ENCODE measurements around the gene AZIN2.

DNA sequence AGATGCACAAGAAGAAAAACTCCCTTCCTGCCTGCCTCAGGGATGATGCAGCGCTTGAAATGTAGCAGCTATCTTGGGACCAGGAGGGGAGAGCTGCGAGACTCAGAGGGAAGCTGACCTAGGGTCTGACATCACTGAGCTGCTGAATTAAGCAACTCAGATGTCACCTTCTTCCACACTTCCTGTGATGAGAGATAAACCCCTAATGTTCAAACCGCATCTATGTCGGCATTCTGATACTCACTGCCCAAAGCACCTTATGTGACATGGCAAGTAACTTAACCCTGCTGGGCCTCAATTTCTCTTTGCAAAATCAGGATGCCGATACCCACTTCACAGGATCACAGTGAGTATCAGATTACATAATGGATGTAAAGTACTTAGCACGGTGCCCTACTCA, 35.1 kb upstream of the AZIN2 start:
- TF ChIP-seq, protein P1, sequence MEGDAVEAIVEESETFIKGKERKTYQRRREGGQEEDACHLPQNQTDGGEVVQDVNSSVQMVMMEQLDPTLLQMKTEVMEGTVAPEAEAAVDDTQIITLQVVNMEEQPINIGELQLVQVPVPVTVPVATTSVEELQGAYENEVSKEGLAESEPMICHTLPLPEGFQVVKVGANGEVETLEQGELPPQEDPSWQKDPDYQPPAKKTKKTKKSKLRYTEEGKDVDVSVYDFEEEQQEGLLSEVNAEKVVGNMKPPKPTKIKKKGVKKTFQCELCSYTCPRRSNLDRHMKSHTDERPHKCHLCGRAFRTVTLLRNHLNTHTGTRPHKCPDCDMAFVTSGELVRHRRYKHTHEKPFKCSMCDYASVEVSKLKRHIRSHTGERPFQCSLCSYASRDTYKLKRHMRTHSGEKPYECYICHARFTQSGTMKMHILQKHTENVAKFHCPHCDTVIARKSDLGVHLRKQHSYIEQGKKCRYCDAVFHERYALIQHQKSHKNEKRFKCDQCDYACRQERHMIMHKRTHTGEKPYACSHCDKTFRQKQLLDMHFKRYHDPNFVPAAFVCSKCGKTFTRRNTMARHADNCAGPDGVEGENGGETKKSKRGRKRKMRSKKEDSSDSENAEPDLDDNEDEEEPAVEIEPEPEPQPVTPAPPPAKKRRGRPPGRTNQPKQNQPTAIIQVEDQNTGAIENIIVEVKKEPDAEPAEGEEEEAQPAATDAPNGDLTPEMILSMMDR (IDR thresholded peaks at IDR 0.05; ENCODE audit: low read depth, low read length, missing input control) = no peak
- no peak for TF ChIP-seq SP1 (IDR thresholded peaks at IDR 0.05)

Measured in liver (tissue), 3 donors.